Measurements from ENCODE around the gene DGKE.

Gene DGKE

DNA sequence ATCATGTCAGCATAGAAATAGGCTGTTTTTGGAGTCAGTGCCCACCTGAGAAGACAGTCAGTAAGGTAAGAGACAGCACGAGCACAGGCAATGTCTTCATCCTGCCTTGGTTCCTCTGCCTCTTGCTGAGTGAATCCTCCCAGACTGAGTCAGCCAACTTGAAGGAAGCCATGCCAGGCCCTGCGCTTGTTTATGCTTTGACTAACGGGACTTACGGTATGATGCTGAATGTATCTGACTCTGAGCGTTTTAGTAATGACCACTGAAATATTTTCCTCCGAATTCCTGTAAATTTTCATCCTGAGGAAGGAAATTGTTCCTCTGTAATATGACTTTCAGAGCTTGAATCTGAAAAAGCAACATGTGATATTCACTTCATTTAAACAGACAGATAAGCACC lies 18.2 kb upstream of the DGKE start:
- peak; percentile 25 for DNase-seq

DNA sequence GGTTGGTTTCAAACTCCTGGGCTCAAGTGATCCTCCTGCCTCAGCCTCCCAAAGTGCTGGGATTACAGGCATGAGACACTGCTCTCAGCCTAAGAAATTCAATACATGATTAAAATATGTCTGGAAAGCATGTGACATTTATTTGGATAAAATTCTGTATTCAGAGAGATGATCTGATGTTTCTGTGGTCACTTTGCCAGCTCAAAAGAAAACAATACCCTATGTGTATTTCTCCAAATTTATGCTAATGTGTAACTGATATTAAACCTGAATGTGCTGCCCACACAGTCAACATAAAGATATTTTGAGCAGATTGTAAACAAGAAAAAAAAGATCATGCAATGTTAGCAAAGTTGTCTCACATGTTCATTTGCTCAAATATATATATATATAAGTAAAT lies 16.9 kb upstream of the DGKE start:
- no peak for DNase-seq

DNA sequence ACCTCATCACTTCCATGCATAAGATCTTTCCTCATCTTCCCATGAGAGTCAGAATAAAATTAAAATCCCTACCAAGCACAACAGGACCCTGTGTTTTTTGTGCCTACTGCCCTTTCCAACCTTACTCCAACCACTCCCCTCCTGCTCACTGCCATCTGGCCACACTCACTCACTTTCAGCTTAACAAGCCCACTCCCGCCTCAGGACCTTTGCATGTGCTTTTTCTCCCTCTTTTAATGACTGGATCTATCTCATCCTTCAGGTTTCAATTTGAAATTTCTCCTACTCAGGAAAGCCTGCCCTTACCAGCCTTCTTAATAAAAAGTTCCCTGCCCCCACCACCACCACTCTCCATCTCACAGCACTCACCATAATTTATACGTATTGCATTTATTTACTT lies 14.9 kb upstream of the DGKE start:
- no peak for DNase-seq

DNA sequence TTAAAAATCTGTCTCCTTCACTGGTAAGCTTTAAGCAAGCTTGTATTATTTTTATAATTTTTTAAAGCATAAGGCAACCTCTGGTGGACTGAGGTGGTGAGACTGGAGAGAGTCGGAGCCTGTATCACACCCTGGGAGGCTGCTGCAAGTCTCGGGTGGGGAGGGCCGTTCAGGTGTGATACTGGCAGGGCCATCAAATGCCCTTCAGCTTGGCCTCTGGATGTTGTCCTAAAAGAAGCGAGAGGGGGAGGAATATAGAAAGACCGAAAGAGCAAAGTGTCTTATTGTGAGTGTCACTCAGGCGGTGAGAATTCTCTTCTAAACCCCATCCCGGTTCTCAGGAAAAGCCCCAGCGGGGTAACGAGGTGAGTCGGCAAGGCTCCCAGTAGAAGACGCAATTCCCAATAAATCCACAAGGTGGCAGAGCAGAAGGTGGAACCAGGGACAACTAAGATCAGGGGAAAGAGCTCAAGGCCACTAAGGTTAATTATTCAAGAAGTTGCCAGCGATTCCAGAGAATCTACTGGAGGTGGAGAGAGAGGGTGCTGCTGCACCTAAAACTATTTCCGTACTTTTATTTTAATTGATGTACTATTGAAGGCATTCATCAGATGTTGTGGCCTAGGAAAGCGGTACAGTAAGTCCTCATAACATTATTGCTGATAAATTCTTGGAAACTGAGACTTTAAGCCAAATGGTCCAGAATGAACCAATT lies 14.4 kb upstream of the DGKE start:
- DNase-seq, result peak; percentile 70

DNA sequence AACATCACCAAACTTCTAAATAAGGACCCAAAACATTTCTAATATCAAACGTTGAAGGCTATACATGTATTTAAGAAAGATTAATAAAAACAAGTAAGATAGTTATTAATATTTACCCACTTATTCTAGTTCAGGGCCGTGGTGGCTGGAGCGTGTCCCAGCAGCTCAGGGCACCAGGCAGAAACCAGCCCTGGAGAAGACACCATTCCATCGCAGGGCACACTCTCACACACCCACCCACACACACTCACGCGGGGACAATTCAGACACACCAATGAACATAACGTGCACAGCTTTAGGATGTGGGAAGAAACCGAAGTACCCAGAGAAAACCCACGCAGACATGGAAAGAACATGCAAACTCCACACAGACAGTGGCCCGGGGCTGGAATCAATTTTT lies 13.7 kb upstream of the DGKE start:
- no peak for DNase-seq

DNA sequence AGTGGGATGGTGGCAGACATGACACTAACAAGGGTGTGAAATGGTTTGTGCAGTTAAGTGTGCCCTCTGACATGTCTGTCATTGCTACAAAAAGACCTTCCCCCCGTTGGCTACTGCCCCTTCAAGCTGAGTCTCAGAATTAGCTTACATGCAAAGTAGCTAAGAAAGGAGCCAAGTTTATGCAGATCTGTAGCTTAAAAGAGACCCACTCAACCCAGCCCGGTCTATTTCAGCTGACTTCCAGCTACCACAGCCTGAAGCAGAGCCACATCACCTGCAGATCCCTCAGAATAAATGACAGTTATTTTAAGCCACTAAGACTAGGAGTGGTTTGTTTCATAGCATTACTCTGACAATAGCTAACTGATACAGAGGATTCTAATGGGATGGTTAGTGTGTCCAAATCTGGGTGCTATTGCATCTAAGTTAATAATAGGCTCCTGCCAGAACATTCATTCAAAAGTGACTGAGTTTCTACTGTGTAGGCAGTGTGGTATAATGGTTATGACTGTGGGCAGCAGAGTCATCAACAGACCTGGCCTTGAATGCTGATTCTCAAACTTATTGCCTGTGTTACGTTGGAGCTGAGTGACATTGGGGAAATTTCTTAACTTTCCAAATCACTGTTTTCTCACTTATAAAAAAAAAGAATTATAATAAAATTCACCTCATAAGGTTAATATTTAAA lies 12.0 kb upstream of the DGKE start:
- DNase-seq, result no peak

DNA sequence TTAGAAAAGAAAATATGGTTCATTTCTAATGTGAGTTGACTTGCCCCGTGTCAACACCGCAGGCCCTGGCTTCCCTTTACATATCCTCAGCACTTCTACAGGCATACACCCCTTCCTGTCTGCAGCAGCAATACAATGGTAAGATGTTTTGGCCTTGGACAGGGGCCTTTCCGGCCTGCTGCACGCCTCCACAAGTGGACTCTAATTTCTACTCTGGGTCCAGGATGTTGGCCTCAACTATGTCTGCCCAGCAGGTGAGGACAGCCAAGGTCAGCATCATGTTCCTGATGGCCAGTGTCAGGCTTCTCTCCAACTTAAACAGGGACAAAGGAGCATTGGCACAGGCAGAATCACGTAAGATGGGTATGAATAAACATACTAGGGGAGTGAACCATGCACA lies 11.2 kb upstream of the DGKE start:
- no peak for DNase-seq

DNA sequence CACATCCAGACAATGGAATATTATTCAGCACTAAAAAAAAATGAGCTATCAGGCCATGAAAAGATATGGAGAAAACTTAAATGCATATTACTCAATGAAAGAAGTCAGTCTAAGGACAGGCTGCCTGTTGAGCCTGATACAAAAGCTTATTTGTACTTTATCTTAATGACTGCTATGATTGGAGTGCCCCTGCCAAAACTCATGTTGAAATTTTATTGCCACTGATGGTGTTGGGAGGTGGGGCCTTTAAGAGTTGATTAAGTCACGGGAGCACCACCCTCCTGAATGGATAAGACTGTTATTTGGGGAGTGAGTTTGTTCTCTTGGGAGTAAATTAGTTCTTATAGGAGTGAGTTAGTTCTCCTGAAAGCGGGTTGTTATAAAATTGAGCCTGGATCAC lies 10.1 kb upstream of the DGKE start:
- DNase-seq, result no peak

DNA sequence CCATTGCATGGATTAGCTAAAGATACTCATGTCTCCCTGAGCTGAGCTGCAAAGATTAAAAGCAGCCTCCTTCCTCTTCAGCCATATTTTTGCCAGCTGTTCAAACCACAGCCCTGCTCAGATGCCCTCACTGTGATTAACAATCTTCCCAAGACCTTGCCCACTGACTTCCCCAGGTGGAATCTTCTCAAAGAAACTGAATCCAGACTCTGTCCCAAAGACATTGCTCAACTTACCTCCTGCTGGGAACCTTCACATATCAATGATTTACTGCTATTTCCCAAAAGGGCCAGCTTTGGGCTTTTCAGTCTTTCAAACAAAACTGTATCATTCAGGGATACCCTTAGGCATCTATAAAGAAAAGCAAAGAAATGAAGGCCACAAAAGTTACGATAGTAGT lies 9.4 kb upstream of the DGKE start:
- DNase-seq, result no peak

DNA sequence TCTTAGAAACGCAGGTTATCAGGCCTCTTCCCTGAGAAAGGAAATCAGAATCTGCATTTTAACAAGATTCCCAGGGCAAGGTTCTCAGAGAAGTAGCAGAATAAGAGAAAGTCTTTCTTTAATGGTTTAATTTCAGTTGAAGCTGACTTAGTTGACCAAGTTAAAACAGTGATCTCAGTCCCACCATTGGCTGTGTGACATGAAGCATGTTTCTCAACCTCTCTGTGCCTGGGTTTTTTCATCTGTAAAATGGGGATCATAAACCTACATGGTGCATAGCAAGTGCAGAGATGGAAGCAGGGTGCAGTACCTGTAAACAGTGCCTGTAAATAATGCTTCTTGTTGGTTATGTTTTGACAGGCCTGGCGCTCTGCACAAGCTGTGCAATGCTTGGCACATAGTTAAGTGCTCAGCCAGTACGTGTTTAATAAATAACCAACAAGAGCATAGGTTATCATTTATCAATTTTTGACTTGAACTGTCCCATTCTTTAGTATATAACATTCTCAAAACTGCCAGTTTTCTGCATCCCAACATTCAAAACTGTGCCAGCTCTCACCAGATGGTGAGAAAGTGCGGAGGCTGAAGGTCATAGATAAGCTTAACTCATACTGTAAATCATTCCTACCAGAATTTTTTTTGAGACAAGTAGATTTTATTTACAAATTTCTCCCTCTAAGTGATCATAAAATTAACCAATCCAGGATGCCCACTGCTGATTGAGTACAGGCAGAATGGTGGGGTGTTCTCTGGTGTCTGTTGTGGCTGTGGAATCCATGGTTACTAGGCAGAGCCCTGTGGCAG lies 7.1 kb upstream of the DGKE start:
- no peak for DNase-seq

DNA sequence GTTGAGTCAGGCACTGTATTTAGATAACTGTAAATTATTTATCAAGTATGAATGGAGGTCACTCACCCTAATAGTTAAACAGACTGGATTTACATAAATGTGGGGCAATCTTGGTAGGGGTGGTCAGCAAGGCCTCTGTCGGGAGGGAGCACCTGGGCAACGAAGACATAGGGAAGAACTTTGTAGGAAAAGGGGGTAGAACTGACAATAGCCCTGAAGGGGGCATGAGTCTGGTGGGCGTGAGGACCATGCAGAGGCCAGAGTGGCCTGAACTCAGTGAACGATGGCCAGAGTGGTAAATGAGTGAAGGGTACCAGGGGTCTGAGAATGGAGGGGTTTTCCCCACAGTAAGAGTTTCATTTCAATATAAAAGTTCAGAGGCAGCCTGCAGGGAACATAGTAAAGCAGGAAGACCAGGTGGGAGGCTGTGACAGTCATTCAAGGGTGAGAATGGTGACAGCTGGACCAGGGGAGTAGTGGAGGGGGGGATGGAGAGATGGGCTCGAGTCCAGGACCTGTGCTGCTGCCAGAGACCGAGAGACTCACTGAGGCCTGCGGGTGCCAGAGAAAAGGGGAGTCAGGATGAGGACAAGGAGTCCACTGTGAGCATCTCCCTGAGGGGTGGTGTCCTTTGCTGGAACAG lies 3.1 kb upstream of the DGKE start:
- no peak for DNase-seq

DNA sequence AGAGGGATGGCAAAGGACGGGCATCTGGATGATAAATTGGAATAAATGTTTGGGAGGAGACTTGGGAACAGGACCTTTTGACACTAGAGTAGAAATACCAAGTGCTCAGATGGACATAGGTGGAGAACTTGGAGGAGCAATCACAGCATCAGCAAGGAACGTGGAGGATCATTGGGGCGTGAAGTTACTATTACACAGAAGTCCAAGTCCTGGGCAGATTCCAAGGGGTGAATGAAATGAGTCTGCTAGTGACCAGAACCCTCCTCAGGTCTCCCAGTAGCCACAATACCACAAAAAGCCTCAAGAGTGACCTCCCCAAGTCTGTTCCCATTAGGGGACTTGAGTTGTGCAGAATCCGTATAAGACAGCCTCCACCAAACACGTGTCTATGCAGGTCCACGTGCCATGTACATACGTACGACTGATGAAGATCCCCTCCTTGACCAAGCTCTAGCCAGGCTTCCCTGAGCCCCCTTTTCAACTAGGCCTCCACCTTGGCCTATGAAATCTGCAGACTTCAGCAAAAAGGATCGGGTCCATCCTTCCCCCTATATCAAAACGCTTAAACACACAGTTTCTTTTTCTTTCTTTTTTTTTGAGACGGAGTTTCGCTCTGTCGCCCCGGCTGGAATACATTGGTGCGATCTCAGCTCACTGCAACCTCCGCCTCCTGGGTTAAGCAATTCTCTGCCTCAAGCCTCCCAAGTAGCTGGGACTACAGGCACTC lies 2.4 kb upstream of the DGKE start:
- DNase-seq, result no peak

DNA sequence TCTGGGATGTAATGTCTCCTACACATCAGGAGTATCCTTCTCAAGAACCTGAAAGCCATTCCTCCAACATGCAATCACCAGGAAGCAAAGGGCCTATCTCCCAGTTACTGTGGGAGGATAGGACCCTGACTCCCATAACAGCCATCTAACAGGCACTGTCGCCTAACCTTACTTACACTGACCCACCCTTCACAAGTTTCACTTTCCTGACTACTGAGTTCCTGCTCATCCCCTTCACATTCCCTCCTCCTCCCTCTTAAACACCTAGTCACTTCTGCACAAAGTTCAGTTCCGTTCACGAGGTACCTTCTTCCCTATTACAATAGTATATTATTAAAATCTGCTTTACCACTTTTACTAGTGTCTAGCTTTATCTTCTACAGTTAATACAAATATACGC lies 1.5 kb upstream of the DGKE start:
- no peak for DNase-seq

DNA sequence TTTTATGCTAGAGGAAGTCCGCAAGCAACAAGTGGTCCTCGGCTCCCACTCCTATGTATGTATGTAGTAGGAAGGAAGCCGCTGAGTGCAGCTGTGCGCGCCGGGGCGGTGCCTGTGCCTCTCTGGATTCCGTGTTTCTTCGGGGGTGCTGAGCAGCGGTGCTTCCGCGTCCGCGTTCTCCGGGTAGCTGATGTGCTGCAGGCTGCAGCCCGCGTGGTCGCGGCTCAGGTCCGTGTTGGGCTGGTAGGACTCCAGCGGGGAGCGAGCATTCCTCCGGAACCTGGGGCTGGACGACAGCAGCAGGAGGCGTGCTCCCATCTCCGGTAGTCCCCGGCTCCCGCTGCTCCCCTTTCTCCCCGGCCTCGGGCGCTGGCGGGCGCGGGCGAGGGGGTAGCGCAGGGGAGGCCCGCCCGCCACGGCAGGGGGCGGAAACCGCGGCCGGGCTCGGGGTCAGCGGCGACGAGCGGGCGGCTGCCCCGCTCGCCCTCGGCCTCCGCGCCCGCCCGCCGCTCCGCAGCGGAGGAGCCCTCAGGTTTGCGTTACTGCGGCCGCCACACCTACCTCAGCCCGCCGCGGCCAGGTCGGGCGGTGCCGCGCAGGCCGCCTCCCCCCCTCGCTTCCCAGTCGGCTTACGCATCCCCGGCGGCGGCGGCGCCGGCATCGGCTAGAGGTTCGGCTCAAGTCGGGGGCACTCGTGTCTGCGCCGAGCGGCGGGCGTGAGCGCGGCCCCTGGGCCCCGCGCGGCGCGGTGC lies 718 bp upstream of the DGKE start:
- peak; percentile 38 for DNase-seq

DNA sequence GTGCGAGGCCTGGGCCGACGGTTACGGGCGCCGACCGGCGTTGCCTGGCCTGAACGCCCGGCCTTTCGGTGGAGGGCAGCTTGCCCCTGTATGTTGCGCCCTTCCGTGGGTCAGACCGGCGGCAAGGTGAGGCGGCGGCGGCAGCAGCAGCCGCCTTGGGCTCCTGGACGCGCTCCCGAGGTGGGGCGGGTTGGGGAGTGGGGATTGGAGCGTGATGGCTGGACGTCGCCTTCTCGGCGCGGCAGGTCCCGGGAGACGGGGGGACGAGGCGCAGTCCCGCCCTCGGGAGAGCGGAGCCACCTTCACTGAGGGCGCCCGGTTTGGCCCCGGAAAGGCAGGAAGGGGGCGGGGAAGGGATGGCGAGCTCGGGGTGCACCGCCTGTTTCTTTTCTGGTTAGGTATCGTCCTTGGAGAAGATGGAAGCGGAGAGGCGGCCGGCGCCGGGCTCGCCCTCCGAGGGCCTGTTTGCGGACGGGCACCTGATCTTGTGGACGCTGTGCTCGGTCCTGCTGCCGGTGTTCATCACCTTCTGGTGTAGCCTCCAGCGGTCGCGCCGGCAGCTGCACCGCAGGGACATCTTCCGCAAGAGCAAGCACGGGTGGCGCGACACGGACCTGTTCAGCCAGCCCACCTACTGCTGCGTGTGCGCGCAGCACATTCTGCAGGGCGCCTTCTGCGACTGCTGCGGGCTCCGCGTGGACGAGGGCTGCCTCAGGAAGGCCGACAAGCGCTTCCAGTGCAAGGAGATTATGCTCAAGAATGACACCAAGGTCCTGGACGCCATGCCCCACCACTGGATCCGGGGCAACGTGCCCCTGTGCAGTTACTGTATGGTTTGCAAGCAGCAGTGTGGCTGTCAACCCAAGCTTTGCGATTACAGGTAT lies 671 bp downstream of the DGKE start:
- DNase-seq, result no peak

DNA sequence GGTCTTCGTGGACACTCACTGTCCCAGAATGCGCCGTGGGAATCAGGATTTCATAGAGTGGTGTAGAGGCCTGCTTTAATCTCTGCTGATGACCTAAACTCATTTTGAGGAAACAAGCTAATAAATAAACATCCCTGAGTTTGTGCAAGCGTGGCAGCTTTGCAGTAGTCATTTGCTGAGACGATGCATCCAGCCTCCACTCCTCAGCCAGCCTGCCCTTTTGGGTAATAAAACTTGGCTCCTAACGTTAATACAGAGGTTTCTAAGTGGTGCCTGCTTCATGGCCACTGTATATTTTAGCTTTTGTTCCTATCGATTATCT lies 1.3 kb downstream of the DGKE start:
- no peak for DNase-seq

DNA sequence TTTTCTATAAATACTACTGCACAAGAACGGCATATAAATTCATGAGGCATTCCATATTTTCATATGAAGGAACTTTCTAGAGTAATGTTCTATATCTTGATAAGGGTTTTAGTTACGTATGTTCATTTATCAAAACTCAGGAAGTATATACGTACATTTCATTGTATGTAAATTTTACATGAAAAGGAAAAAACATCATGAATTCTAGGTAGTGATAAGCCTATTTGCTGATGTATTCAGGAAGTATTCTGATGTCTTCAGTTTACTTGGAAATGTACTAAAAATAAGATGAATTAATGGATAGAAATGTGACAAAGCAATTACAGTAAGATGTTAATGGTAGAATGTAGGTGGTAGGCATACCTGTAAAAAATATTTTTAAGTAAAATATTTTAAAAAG lies 4.7 kb downstream of the DGKE start:
- DNase-seq, result no peak

DNA sequence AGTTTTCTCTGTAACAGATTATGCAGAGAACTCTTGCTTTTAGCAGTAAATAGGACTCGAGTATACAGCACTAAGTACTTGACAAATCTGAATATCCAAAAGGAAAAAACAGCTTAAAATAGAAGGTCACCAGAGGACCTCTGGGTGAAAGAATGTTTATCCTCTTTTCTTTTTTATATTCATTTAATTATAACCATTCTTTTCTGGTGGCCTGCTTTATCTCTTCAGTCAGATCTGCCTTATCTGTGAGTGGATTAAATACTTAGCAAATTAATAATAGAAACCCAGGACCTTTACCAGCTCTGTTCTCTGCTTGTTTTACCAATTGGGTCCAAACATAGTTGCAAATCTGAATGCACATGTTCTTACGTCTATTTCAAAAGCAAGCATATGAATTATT lies 8.6 kb downstream of the DGKE start:
- DNase-seq, result no peak

DNA sequence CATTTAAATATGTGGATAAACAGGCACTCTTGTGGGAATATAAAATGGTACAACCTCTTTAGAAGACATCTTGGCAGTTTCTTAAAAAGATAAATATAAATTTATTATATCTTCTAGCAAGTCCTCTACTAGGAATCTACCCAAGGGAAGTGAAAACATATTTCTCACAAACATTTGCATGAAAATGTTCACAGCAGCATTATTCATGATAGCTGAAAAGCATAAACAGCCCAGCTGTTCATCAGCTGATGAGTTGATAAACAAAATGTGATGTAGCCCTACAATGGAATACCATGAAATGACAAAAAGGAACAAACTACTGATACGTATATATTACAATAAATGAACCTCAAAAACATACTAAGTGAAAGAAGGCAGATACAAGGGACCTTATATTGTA lies 12.0 kb downstream of the DGKE start:
- DNase-seq, result no peak

DNA sequence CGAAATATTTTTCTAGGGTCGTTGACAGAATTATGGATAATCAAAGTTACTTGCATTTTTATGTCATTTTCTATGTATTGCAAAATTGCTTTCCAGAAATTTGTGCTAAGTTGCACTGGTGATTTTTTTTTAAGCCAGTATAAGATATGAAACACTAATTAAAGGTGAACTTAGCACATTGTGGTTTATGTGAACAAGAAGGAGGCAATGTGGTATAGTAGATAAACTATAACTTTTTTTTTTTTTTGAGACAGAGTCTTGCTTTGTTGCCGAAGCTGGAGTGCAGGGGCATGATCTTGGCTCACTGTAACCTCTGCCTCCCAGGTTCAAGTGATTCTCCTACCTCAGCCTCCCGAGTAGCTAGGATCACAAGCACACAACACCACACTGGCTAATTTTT lies 13.2 kb downstream of the DGKE start:
- no peak for DNase-seq

DNA sequence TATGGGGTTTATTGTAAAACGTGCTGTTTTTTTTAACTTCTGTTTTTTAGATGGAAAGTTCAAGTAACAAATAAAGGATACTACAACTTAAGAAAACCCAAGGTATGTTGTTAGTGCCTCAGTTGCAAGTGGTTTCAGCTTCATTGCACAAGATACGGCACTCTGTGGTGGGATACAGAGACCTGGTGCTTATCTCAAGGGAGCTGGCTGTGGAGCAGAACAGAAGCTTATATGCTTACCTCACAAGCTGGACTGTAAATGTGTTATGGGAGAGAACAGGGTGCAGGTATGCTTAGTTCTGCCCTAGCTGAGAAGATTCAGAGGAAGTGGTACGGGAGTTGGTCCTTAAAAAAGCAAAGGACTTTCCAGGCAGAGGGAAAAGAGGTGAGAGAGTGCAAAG lies 15.2 kb downstream of the DGKE start:
- no peak for DNase-seq

All from fibroblast of skin of scalp (primary cell).